ENCODE results near the gene A3GALT2. TPM values are rescaled to one million over a fixed set of nuclear protein-coding genes. Genes with fewer than 3 reads are reported as not detected.

The A3GALT2 gene
- total RNA-seq, 1 experiment from 2014 or later = not detected

- no peak for DNase-seq
- no peaks in the 10 kb centered on the region for H3K79me2 ChIP-seq (ENCODE audit: low read depth)
- no peaks in the 10 kb centered on the region for H4K20me1 ChIP-seq (ENCODE audit: insufficient read depth)
- intact Hi-C loops (cut with micrococcal nuclease; ENCODE audit: unreplicated experiment) = no loop called here
- H3K9me2 ChIP-seq (ENCODE audit: insufficient read depth) = no peaks in the 10 kb centered on the region
- H3K27ac ChIP-seq = no peak overlapping the region
- no TSS peak for BruUV-seq (replicated peaks)
- ChIA-PET POLR2A (ENCODE audit: unreplicated experiment) (no interaction called here), CTCF (no interaction called here)
- H3K4me2 ChIP-seq = no peak overlapping the region
- H3F3A ChIP-seq (ENCODE audit: insufficient read depth, low read depth) = no peaks in the 10 kb centered on the region
- no peak overlapping the region for H2AFZ ChIP-seq
- no peaks in the 10 kb centered on the region for H3K9me3 ChIP-seq (ENCODE audit: insufficient read depth, low read depth)
- H3K27me3 ChIP-seq (ENCODE audit: insufficient read depth, low read depth) = no peaks in the 10 kb centered on the region
- H3K4me1 ChIP-seq (replicated peaks; ENCODE audit: insufficient read depth) = no peaks in the 10 kb centered on the region
- H3K4me3 ChIP-seq = no peak overlapping the region
- H3K36me3 ChIP-seq (ENCODE audit: low read depth) = peaks cover 5% of the 10 kb centered on the region
- TF ChIP-seq CTCF (conservative IDR thresholded peaks at IDR 0.05) = no peak
These were observed 31.1 kb downstream of the A3GALT2 start for GRCh38 chr1:33289858-33290154.

GRCh38 chr1:33288976-33289857 is 31.7 kb downstream of the A3GALT2 start:
- Histone ChIP-seq H3K27me3 (ENCODE audit: insufficient read depth, low read depth) (no peaks in the 10 kb centered on the region), H3K27ac (no peak overlapping the region), H3K79me2 (ENCODE audit: low read depth) (no peaks in the 10 kb centered on the region), H3K36me3 (ENCODE audit: low read depth) (peaks cover 10% of the 10 kb centered on the region), H3F3A (ENCODE audit: insufficient read depth, low read depth) (no peaks in the 10 kb centered on the region), H2AFZ (no peak overlapping the region), H3K4me2 (no peak overlapping the region), H4K20me1 (ENCODE audit: insufficient read depth) (no peaks in the 10 kb centered on the region), H3K9me3 (ENCODE audit: insufficient read depth, low read depth) (no peaks in the 10 kb centered on the region), H3K9me2 (ENCODE audit: insufficient read depth) (no peaks in the 10 kb centered on the region), H3K4me3 (no peak overlapping the region), H3K4me1 (replicated peaks; ENCODE audit: insufficient read depth) (no peaks in the 10 kb centered on the region)
- DNase-seq = no peak
- ChIA-PET POLR2A (ENCODE audit: unreplicated experiment) (no interaction called here), CTCF (no interaction called here)
- no TSS peak for BruUV-seq (replicated peaks)
- TF ChIP-seq EZH2 (IDR thresholded peaks at IDR 0.05; ENCODE audit: low read depth) = no peak
- TF ChIP-seq CTCF (conservative IDR thresholded peaks at IDR 0.05) = no peak
- intact Hi-C loops (cut with micrococcal nuclease; ENCODE audit: unreplicated experiment) = no loop called here

GRCh38 chr1:33287317-33287716 is 33.6 kb downstream of the A3GALT2 start:
- Histone ChIP-seq H3K4me3 (no peak overlapping the region), H3K4me2 (no peak overlapping the region), H3K79me2 (ENCODE audit: low read depth) (no peaks in the 10 kb centered on the region), H2AFZ (no peak overlapping the region), H3K9me3 (ENCODE audit: insufficient read depth, low read depth) (no peaks in the 10 kb centered on the region), H3F3A (ENCODE audit: insufficient read depth, low read depth) (no peaks in the 10 kb centered on the region), H3K36me3 (ENCODE audit: low read depth) (peaks cover 10% of the 10 kb centered on the region), H3K27me3 (ENCODE audit: insufficient read depth, low read depth) (no peaks in the 10 kb centered on the region), H3K4me1 (replicated peaks; ENCODE audit: insufficient read depth) (no peaks in the 10 kb centered on the region), H4K20me1 (ENCODE audit: insufficient read depth) (no peaks in the 10 kb centered on the region), H3K27ac (no peak overlapping the region), H3K9me2 (ENCODE audit: insufficient read depth) (no peaks in the 10 kb centered on the region)
- BruUV-seq (replicated peaks) = no TSS peak
- DNase-seq = no peak
- intact Hi-C loops (cut with micrococcal nuclease; ENCODE audit: unreplicated experiment) = no loop called here
- TF ChIP-seq CTCF (conservative IDR thresholded peaks at IDR 0.05) (no peak), EZH2 (IDR thresholded peaks at IDR 0.05; ENCODE audit: low read depth) (no peak)
- POLR2A ChIA-PET (ENCODE audit: unreplicated experiment) = no interaction called here
- CTCF ChIA-PET = no interaction called here

Data from PC-9 (cell line).